Body of pancreas (tissue), 4 donors: ENCODE results near the gene BTAF1.

Source experiments
- CTCF ChIP-seq, 7 experiments: fragments of 450-650 bp in 4 of 7; fragments of 200-600 bp in 3 of 7; sonication (generic) in 3 of 7; IDR thresholded peaks; one replicate each; pipeline ENCODE4 v1.5.1; 2016 to 2019; ENCODE audit warnings: antibody characterized with exemption in 7 of 7
- POLR2A ChIP-seq, 3 donors: fragments of 450-650 bp; IDR thresholded peaks; one replicate each; pipeline ENCODE4 v1.6.1; 2016; ENCODE audit warnings: antibody characterized with exemption in 3 of 3, mild to moderate bottlenecking in 2 of 3

DNA sequence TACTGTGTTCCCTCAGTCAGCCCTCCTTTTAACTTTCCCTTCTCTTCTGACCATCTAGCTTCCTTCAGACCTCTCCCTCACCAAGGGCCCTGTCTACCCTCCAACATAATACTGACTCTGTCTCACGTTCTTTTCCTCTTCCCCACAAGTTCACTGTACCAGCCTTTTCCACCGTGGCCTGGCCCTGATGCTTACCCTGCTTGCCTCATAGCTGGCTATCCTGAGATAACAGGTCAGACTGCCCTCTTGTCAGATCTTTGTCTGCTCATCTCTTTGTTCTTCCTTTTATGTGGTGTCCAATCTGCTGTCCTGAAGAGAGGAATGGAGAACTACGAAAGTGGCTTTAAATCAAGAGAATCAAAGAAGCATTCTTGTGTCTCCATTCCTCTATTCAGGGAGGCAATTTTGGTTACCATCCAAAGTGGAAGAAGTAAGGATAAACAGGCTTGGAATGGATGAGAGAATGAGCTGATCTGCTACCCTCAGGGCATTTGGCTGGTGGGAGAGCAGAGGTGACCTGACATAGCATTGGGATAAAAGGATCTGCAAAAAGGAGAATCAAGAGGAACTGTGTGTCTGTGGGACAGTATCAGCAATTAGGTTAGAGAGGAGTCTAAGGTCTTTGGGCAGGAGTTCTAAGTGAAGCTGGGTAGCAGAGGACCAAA is 8.1 kb downstream of the BTAF1 start:
- TF ChIP-seq CTCF (IDR thresholded peaks at IDR 0.05): no peak
- no peak for TF ChIP-seq POLR2A (IDR thresholded peaks at IDR 0.05)
